Measurements from ENCODE around the gene OOSP3. TPM values are rescaled to one million over a fixed set of nuclear protein-coding genes. Genes with fewer than 3 reads are reported as not detected.

The OOSP3 gene
- polyA plus RNA-seq, 1 donor (not counting 4 experiments of a cell fraction or from before 2014, with no cell fraction given): 0.14 TPM

GRCh38 chr11:59867946-59868345 lies 10.6 kb upstream of the OOSP3 start:
- dilution Hi-C loops (cut with MboI; ENCODE audit: extremely low pct_ligation_motif_present, low sequenced_read_pairs): no loop called here
- Histone ChIP-seq H3K27me3 (ENCODE audit: control insufficient read depth, extremely low read depth, insufficient read depth, low read length) (no peaks in the 10 kb centered on the region), H3K4me2 (ENCODE audit: control insufficient read depth, extremely low read depth, insufficient read depth, low read depth, low read length) (no peak overlapping the region), H3K27ac (ENCODE audit: control insufficient read depth, insufficient read depth, low read length) (no peak overlapping the region), H3K9me3 (ENCODE audit: control insufficient read depth, low read depth, low read length) (no peaks in the 10 kb centered on the region), H3K9me1 (ENCODE audit: control insufficient read depth, extremely low read depth, insufficient read depth, low read length) (no peaks in the 10 kb centered on the region), H3K4me3 (ENCODE audit: control insufficient read depth in 2 of 3, extremely low read depth in 1 of 3, insufficient read depth in 2 of 3, low read depth in 1 of 3, low read length in 3 of 3) (no peak overlapping the region), H3K79me2 (ENCODE audit: control insufficient read depth, insufficient read depth, low read length) (no peaks in the 10 kb centered on the region), H3K36me3 (ENCODE audit: control insufficient read depth in 2 of 2, extremely low read depth in 1 of 2, insufficient read depth in 2 of 2, low read length in 2 of 2) (no peaks in the 10 kb centered on the region), H3K4me1 (ENCODE audit: control insufficient read depth, extremely low read depth, insufficient read depth, low read length) (peaks cover 8% of the 10 kb centered on the region), H4K20me1 (ENCODE audit: control insufficient read depth, extremely low read depth, insufficient read depth, low read length) (no peaks in the 10 kb centered on the region), H3K9ac (ENCODE audit: control insufficient read depth, extremely low read depth, insufficient read depth, low read length) (no peak overlapping the region), H2AFZ (ENCODE audit: control insufficient read depth, low read length) (no peak overlapping the region)
- no peak for TF ChIP-seq EZH2 (IDR thresholded peaks at IDR 0.05; ENCODE audit: low read length)
- no peak for TF ChIP-seq CTCF (optimal IDR thresholded peaks at IDR 0.05 in 1 of 3, IDR thresholded peaks at IDR 0.05 in 1 of 3, conservative IDR thresholded peaks at IDR 0.05 in 1 of 3; ENCODE audit: extremely low read depth in 1 of 3, insufficient read depth in 2 of 3, low read length in 3 of 3)
- DNase-seq (ENCODE audit: low read depth, low spot score) (no peak), FAIRE-seq (no peak)

GRCh38 chr11:59872076-59872475 lies 6.5 kb upstream of the OOSP3 start:
- Histone ChIP-seq H3K4me1 (ENCODE audit: control insufficient read depth, extremely low read depth, insufficient read depth, low read length) (no peaks in the 10 kb centered on the region), H3K36me3 (ENCODE audit: control insufficient read depth in 2 of 2, extremely low read depth in 1 of 2, insufficient read depth in 2 of 2, low read length in 2 of 2) (no peaks in the 10 kb centered on the region), H3K9me3 (ENCODE audit: control insufficient read depth, low read depth, low read length) (no peaks in the 10 kb centered on the region), H3K27ac (ENCODE audit: control insufficient read depth, insufficient read depth, low read length) (no peak overlapping the region), H3K9ac (ENCODE audit: control insufficient read depth, extremely low read depth, insufficient read depth, low read length) (no peak overlapping the region), H3K4me2 (ENCODE audit: control insufficient read depth, extremely low read depth, insufficient read depth, low read depth, low read length) (no peak overlapping the region), H3K9me1 (ENCODE audit: control insufficient read depth, extremely low read depth, insufficient read depth, low read length) (no peaks in the 10 kb centered on the region), H3K79me2 (ENCODE audit: control insufficient read depth, insufficient read depth, low read length) (no peaks in the 10 kb centered on the region), H3K4me3 (ENCODE audit: control insufficient read depth in 2 of 3, extremely low read depth in 1 of 3, insufficient read depth in 2 of 3, low read depth in 1 of 3, low read length in 3 of 3) (no peak overlapping the region), H3K27me3 (ENCODE audit: control insufficient read depth, extremely low read depth, insufficient read depth, low read length) (no peaks in the 10 kb centered on the region), H4K20me1 (ENCODE audit: control insufficient read depth, extremely low read depth, insufficient read depth, low read length) (no peaks in the 10 kb centered on the region), H2AFZ (ENCODE audit: control insufficient read depth, low read length) (no peak overlapping the region)
- DNase-seq (ENCODE audit: low read depth, low spot score) (no peak), FAIRE-seq (no peak)
- TF ChIP-seq EZH2 (IDR thresholded peaks at IDR 0.05; ENCODE audit: low read length) (no peak), CTCF (optimal IDR thresholded peaks at IDR 0.05 in 1 of 3, IDR thresholded peaks at IDR 0.05 in 1 of 3, conservative IDR thresholded peaks at IDR 0.05 in 1 of 3; ENCODE audit: extremely low read depth in 1 of 3, insufficient read depth in 2 of 3, low read length in 3 of 3) (no peak)
- dilution Hi-C loops (cut with MboI; ENCODE audit: extremely low pct_ligation_motif_present, low sequenced_read_pairs): no loop called here
